Measurements from ENCODE around the gene DOCK6. TPM values are rescaled to one million over a fixed set of nuclear protein-coding genes. Genes with fewer than 3 reads are reported as not detected.
A peak's percentile ranks its signal among the peaks of the same experiment; 100 is the strongest.

Gene DOCK6
- total and polyA plus RNA-seq, 10 of the 15 experiments (the other 5 are each of a cell fraction or from before 2014, with no cell fraction given): 0.76 to 24.8 (median 4.7) TPM

GRCh38 chr19:11155373-11156120 lies 106.8 kb downstream of the DOCK6 start, which contains the start of gene SPC24 (continued):
- TF ChIP-seq CTCF (IDR thresholded peaks at IDR 0.05 in 2 of 3, conservative IDR thresholded peaks at IDR 0.05 in 1 of 3; ENCODE audit: control insufficient read depth in 2 of 3, extremely low read depth in 1 of 3, insufficient read depth in 1 of 3, low read depth in 3 of 3, low read length in 3 of 3): 0 out of 6 replicates have a peak, but pooled peaks of 1 of the 3 experiments have one; percentile 3

GRCh38 chr19:11154683-11155047 lies 107.7 kb downstream of the DOCK6 start:
- ChIA-PET RAD21 (ENCODE audit: unreplicated experiment) (interaction anchor here (1.0 to 1.2 kb wide), 3 partner anchors 50 to 119 kb away, joined by 3 read pairs; no protein-coding TSS in a partner anchor), SMC1A (ENCODE audit: uncharacterized antibody, unreplicated experiment) (interaction anchor here (0.8 to 2.4 kb wide), 3 partner anchors 43 to 53 kb away, joined by 3 to 7 read pairs (median 3); partner anchors contain the start of gene KANK2), POLR2A (interaction anchor here (0.9 to 1.6 kb wide), 2 partner anchors 10 to 66 kb away, joined by 4 to 7 read pairs; partner anchors contain the start of gene LDLR), CTCF (interaction anchor here (1.0 to 2.9 kb wide), 2 partner anchors 29 to 49 kb away, joined by 4 to 14 read pairs; no protein-coding TSS in a partner anchor)
- in situ Hi-C loops (cut with MboI): no loop called here
- H3K27me3 ChIP-seq (replicated peaks in 1 of 2; ENCODE audit: control insufficient read depth in 2 of 2, insufficient read depth in 2 of 2, low read length in 1 of 2): no peaks in the 10 kb centered on the region
- H3K79me2 ChIP-seq (ENCODE audit: control insufficient read depth, insufficient read depth, low read length): peaks cover 26% of the 10 kb centered on the region
- BruUV-seq (replicated peaks): TSS peak; percentile 72
- peak overlapping the region; percentile 87 for H3K4me2 ChIP-seq (ENCODE audit: control insufficient read depth, insufficient read depth)
- no peaks in the 10 kb centered on the region; the same call in 1 of the 2 replicates for H3K4me1 ChIP-seq (ENCODE audit: control insufficient read depth, insufficient read depth, low read length)
- H3K27ac ChIP-seq (ENCODE audit: control insufficient read depth, insufficient read depth): peak overlapping the region; percentile 91
- no peaks in the 10 kb centered on the region for H4K20me1 ChIP-seq (ENCODE audit: control insufficient read depth, insufficient read depth)
- FAIRE-seq (no peak), DNase-seq (ENCODE audit: low read depth, low spot score) (no peak), ATAC-seq (peak; percentile 9; the same call in 2 of the 3 replicates)
- peak overlapping the region; percentile 29; the same call in 1 of the 2 replicates for H2AFZ ChIP-seq (ENCODE audit: control insufficient read depth, low read depth, low read length)
- H3K9me3 ChIP-seq (replicated peaks; ENCODE audit: control insufficient read depth, insufficient read depth, low read length): no peaks in the 10 kb centered on the region
- H3K36me3 ChIP-seq (ENCODE audit: control insufficient read depth in 2 of 2, insufficient read depth in 2 of 2, low read length in 1 of 2): no peaks in the 10 kb centered on the region
- peak overlapping the region; percentile 95 for H3K4me3 ChIP-seq
- H3K9ac ChIP-seq (ENCODE audit: control insufficient read depth, insufficient read depth, low read length): peak overlapping the region; percentile 96
- intact Hi-C loops (cut with micrococcal nuclease; ENCODE audit: unreplicated experiment): loop anchor here (2.0 kb wide), 1 partner anchor 42 kb away; the partner anchor contains the start of gene KANK2
- WGBS (ENCODE audit: insufficient coverage, insufficient replicate concordance, low lambda C conversion rate, missing lambda C conversion rate): 13% methylated on average over 6 of the region's 6 CpGs
- TF ChIP-seq REST (IDR thresholded peaks at IDR 0.05; ENCODE audit: low read depth, low read length): no peak
- TF ChIP-seq GABPA (IDR thresholded peaks at IDR 0.05; ENCODE audit: low read depth): no peak
- no peak for TF ChIP-seq NKRF (conservative IDR thresholded peaks at IDR 0.05)
- no peak for TF ChIP-seq CBX3 (IDR thresholded peaks at IDR 0.05; ENCODE audit: borderline replicate concordance, low read depth)
- TF ChIP-seq CHD4 (IDR thresholded peaks at IDR 0.05): no peak
- no peak for TF ChIP-seq ATF3 (IDR thresholded peaks at IDR 0.05; ENCODE audit: borderline replicate concordance, extremely low read depth, low read depth, low read length)
- TF ChIP-seq ZSCAN29 (IDR thresholded peaks at IDR 0.05): no peak
- no peak for TF ChIP-seq BMI1 (IDR thresholded peaks at IDR 0.05; ENCODE audit: borderline replicate concordance)
- no peak for TF ChIP-seq KLF5 (IDR thresholded peaks at IDR 0.05; ENCODE audit: partially characterized antibody)
